OCI-LY3 (cell line): Measurements from ENCODE around the gene NAV2.

ENCODE experiments used
- H2AFZ ChIP-seq: fragments of 200-600, 300-600 bp; shearing (Covaris generic); 2 replicates; pipeline ENCODE4 v1.6.0; 2014; ENCODE audit warnings: antibody characterized with exemption, low read depth, low read length
- H3K27ac ChIP-seq: fragments of 200-600, 300-600 bp; sonication (generic); 2 replicates; pipeline ENCODE4 v1.5.1; 2014; ENCODE audit warnings: mild to moderate bottlenecking, low read length, moderate library complexity, mixed read lengths
- H3K27me3 ChIP-seq: fragments of 200-600, 300-600 bp; sonication (generic); 2 replicates; pipeline ENCODE4 v1.6.1; 2014; ENCODE audit warnings: low read depth, low read length, mixed read lengths
- H3K36me3 ChIP-seq: fragments of 200-600, 300-600 bp; sonication (generic); replicated peaks from 2 replicates; pipeline ENCODE3; 2014; ENCODE audit warnings: low read depth, low read length, mixed read lengths
- H3K4me1 ChIP-seq: fragments of 300-600, 200-600 bp; sonication (generic); 2 replicates; pipeline ENCODE4 v1.6.1; 2014; ENCODE audit warnings: low read length, mixed read lengths
- H3K4me2 ChIP-seq: fragments of 200-600, 300-600 bp; sonication (generic); 2 replicates; pipeline ENCODE4 v1.6.1; 2014; ENCODE audit warnings: low read length, mixed read lengths
- H3K4me3 ChIP-seq: fragments of 300-600, 200-600 bp; sonication (generic); 2 replicates; pipeline ENCODE4 v1.5.1; 2014; ENCODE audit warnings: antibody characterized with exemption, mild to moderate bottlenecking, low read length, moderate library complexity
- H3K79me2 ChIP-seq: fragments of 300-600, 200-600 bp; shearing (Covaris generic); 2 replicates; pipeline ENCODE4 v1.6.1; 2014; ENCODE audit warnings: mild to moderate bottlenecking, low read length, mixed read lengths
- H3K9ac ChIP-seq: fragments of 300-600, 200-600 bp; shearing (Covaris generic); 2 replicates; pipeline ENCODE4 v1.6.0; 2014; ENCODE audit warnings: mild to moderate bottlenecking, low read length, moderate library complexity
- H3K9me3 ChIP-seq: fragments of 200-600, 300-600 bp; shearing (Covaris generic); 2 replicates; pipeline ENCODE4 v1.6.1; 2014; ENCODE audit warnings: low read length, mixed read lengths; ENCODE audit not compliant: insufficient read depth
- H4K20me1 ChIP-seq: fragments of 200-600, 300-600 bp; sonication (generic); 2 replicates; pipeline ENCODE4 v1.6.1; 2016; ENCODE audit warnings: low read length, mixed read lengths; ENCODE audit not compliant: insufficient read depth
- CTCF ChIP-seq: fragments of 200-600, 300-600 bp; sonication (generic); IDR thresholded peaks from 2 replicates; pipeline ENCODE4 v1.5.1; 2014; ENCODE audit warnings: antibody characterized with exemption, low read length, low read depth
- EZH2phosphoT487 ChIP-seq: fragments of 200-600 bp; shearing (Covaris generic); IDR thresholded peaks from 2 replicates; pipeline ENCODE4 v1.6.1; 2018; ENCODE audit warnings: antibody characterized with exemption, mixed run types, low read depth

NAV2 gene

GRCh38 chr11:19680829-19681368 lies 31.7 kb upstream of the NAV2 start:
- H3K9me3 ChIP-seq = no peaks in the 10 kb centered on the region
- H4K20me1 ChIP-seq = no peaks in the 10 kb centered on the region
- no peak overlapping the region for H3K9ac ChIP-seq
- no peaks in the 10 kb centered on the region for H3K4me1 ChIP-seq
- no peak overlapping the region for H3K4me3 ChIP-seq
- TF ChIP-seq CTCF (no peak), EZH2phosphoT487 (no peak)
- H3K79me2 ChIP-seq = no peaks in the 10 kb centered on the region
- peaks cover 15% of the 10 kb centered on the region; the same call in 1 of the 2 replicates for H3K27me3 ChIP-seq
- no peak overlapping the region for H3K4me2 ChIP-seq
- H3K36me3 ChIP-seq = no peaks in the 10 kb centered on the region
- H2AFZ ChIP-seq = no peak overlapping the region
- no peak overlapping the region for H3K27ac ChIP-seq

- no peak overlapping the region for H3K4me3 ChIP-seq
Observed at GRCh38 chr11:19683141-19683805, 29.4 kb upstream of the NAV2 start.

GRCh38 chr11:19683862-19684491 lies 28.7 kb upstream of the NAV2 start:
- TF ChIP-seq CTCF = no peak
- no peak for TF ChIP-seq EZH2phosphoT487
- no peak overlapping the region for H3K9ac ChIP-seq
- peaks cover 34% of the 10 kb centered on the region for H3K27me3 ChIP-seq
- H3K4me3 ChIP-seq = no peak overlapping the region
- H2AFZ ChIP-seq = no peak overlapping the region
- no peaks in the 10 kb centered on the region for H3K79me2 ChIP-seq
- no peak overlapping the region for H3K4me2 ChIP-seq
- H3K9me3 ChIP-seq = no peaks in the 10 kb centered on the region
- no peaks in the 10 kb centered on the region for H4K20me1 ChIP-seq
- no peaks in the 10 kb centered on the region for H3K36me3 ChIP-seq
- no peak overlapping the region for H3K27ac ChIP-seq
- H3K4me1 ChIP-seq = no peaks in the 10 kb centered on the region

More at GRCh38 chr11:19683141-19683805, 29.4 kb upstream of the NAV2 start:
- Histone ChIP-seq H3K36me3 (no peaks in the 10 kb centered on the region), H2AFZ (0 out of 2 replicates have a peak overlapping the region, but pooled peaks have one; percentile 3), H4K20me1 (no peaks in the 10 kb centered on the region), H3K9ac (no peak overlapping the region), H3K4me1 (no peaks in the 10 kb centered on the region), H3K27ac (no peak overlapping the region), H3K9me3 (no peaks in the 10 kb centered on the region), H3K4me2 (no peak overlapping the region), H3K79me2 (no peaks in the 10 kb centered on the region), H3K27me3 (peaks cover 28% of the 10 kb centered on the region)
- TF ChIP-seq EZH2phosphoT487 (no peak), CTCF (no peak)

GRCh38 chr11:19686234-19686633 lies 26.4 kb upstream of the NAV2 start:
- no peak overlapping the region for H3K27ac ChIP-seq
- no peak overlapping the region for H3K4me2 ChIP-seq
- no peak overlapping the region for H3K9ac ChIP-seq
- no peaks in the 10 kb centered on the region for H3K4me1 ChIP-seq
- H3K27me3 ChIP-seq = peaks cover 37% of the 10 kb centered on the region
- no peaks in the 10 kb centered on the region for H3K79me2 ChIP-seq
- no peak overlapping the region for H3K4me3 ChIP-seq
- H3K9me3 ChIP-seq = no peaks in the 10 kb centered on the region
- H2AFZ ChIP-seq = no peak overlapping the region
- TF ChIP-seq EZH2phosphoT487 (no peak), CTCF (no peak)
- H3K36me3 ChIP-seq = no peaks in the 10 kb centered on the region
- H4K20me1 ChIP-seq = no peaks in the 10 kb centered on the region
